NCI-H446 (cell line): ENCODE results near the gene C19orf85.

ENCODE experiments used
- DNase-seq, 2 experiments: peaks; one replicate each; lab custom pipeline; 2025; lab: John Stamatoyannopoulos, UW

Gene C19orf85

DNA sequence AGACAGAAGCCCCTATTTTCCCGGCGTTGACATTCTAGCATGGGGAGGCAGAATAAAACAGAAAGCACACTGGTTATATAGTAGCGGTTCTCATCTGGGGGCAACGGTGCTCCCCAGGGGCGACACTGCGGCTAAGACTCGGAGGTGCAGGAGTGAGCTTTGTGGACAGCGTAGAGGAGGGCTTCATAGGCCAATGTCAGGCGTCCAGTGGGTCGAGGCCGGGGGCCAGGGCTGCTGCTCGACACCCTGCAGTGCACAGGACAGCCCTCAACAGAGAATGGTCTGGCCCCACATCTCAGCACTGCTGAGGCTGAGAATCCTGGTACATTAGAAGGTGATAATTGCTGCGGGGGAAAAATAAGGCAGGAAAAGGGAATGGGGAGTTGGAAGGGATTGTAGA, 13.4 kb upstream of the C19orf85 start:
- no peak for DNase-seq

DNA sequence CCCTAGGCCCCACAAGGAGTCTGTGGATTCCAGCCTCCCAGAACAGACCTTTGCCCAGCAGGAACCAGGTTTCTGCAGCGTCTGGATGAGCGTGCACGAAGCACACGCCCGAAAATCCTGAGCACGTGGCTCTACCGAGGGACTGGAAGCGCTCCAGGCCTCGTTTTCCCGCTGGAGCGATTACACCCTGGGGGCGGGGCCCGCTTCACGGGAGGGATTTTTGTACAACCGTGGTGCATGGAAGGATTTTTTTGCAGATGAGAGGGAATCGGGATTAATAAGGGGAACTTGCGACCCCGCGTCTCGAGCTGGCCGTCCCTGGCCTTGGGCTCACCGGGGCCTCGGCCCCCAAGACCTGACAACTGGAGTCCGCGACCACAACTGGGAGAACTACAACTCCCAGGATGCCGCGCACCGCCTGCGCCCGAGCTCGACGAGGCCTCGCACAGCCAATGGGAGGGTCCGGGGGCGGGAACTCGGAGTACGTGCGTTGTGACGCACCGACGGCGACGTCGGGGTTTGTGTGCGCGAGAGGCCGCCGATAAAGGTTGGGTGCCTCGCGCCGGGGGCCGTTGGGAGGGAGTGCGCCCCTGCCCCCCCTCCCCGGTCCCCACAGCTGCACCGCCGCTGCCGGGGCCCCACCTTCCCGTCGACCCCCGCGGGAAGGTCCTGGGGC, 11.7 kb upstream of the C19orf85 start, which contains the start of gene ZNF628:
Gene ZNF628 (plus strand): TSS at position 518 of the 676 bp plus-strand sequence. CDS start 3,294 bp downstream, outside the sequence.
- DNase-seq: peak; percentile 97 to 99

DNA sequence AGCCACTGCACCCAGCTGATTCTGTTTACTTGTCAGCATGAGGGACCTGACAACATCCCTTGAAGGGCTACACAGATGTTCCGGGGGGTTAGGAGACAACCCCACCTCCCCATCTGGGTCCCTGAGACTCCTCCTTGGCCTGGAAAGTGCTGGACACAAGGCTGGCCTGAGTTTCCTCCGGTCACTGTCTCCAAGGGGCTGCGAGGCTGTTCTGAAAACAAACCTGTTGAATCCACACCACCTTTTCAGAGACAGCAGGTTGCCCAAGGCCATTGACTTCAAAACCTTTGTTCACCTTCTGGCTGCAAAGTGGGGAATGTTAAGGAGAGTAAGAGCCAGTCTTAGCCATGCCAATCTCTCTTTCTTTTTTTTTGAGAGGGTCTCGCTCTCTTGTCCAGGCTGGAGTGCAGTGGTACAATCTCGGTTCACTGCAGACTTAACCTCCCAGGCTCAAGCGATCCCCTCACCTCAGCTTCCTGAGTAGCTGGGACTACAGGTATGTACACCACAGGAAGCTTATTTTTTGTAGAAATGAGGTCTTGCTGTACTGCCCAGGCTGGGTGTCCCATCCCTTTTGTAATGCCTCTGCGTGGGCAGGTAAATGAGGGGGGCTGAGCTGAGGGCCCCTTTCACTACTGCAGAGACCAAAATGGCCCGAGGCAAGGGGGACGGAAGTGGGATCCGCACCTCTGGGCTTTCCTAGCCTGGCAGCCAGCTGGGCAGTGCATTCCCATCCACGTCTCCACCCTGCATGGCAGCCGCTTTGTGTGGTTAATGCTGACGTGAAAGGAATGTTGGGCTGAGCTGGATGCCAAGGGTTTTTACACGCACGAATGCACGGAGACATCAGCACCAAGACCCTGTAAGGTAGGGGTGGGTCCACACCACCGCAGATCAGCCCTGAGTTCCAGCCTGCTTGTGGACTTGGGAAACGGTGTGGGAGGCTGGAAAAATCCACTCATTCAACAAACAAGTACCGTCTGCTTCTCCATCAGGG, 10.0 kb upstream of the C19orf85 start:
- DNase-seq: no peak

DNA sequence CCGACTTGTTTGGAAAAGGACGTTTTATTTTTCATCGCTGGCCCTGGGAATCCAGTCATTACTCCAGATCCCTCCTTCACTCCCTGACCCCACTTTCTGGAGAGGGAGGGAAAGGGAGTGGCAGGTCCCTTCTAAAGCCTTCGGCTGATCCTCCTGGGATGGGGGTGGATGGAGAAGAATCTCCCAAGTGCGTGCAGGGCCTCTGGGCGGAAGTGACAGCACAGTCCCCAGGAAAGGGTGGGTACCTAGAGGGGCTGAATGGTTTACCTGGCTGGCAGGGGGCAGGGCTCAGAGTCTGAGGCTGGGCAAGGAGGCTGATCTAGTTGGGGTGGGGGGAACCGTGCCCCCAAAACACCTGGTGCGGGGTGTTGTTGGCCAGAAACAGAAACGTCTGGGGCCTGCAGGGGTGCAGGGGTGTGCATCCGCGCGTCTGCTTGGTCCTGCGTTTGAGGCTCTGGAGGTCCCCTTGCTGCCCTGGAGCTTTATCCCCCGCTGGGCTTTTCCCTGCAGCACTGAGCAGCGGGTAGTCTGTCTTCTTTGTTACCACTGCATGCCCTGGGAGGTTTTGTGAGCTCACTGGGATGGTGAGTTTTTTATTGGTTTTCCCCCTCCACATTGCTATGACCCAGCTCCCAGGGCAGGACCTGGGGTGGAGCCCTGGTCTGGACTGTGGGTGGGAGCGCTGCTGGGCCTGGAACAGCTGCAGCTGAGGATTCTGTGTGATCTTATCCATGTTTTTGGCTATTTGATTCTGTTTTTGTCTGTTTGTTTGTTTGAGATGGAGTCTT, 8.9 kb upstream of the C19orf85 start:
- no peak for DNase-seq

DNA sequence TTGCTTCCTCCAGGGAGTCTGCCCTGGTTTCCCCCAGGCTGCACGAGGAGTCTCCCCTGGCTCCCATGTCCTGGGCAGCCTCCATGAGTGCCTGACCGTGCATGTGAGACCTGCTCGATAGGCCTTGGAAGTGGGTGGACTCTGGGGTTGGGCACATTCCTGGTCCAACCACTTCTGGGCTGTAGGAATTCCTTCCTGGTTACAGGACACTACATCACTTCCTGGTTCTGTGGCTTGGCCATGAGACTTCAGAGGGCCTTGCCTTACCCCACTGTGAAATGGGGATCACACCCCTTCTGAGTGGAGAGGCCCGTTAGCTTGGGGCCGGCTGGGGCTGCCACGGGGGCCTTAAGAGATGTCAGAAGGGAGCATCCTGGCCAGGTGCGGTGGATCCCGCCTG, 7.9 kb upstream of the C19orf85 start:
- no peak for DNase-seq

DNA sequence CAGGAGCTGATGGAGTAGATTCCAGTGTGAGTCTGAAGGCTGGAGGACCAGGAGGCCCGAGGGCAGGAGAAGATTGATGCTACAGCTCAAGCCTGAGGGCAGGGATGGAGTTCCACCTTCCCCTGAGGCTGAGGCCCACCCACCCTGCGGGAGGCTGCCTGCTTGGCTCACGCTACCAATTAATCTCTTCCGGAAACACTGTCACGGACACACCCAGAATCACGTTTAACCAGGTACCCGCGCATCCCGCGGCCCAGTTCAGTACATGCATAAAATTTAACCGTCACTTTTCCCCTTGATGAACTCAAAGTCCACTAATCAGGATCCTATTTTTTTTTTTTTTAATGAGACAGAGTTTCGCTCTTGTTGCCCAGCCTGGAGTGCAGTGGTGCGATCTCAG, 6.7 kb upstream of the C19orf85 start:
- DNase-seq: no peak

DNA sequence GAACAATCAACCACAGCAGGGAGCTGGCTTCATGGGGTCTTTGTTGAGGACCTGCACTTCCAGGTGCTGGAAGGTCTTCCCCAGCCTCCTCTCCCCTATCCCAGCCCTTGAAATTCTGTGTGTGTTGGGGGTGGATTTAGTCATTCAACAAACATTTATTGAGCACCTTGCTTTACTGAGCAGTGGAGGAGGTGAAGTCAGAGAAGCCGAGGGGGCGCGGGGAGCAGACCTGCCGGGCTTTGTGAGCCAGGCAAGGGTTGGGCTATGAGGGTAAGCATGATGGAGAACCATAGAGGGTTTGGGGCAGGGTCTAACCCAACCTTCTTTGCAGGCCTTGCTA, 3.5 kb upstream of the C19orf85 start:
- no peak for DNase-seq

DNA sequence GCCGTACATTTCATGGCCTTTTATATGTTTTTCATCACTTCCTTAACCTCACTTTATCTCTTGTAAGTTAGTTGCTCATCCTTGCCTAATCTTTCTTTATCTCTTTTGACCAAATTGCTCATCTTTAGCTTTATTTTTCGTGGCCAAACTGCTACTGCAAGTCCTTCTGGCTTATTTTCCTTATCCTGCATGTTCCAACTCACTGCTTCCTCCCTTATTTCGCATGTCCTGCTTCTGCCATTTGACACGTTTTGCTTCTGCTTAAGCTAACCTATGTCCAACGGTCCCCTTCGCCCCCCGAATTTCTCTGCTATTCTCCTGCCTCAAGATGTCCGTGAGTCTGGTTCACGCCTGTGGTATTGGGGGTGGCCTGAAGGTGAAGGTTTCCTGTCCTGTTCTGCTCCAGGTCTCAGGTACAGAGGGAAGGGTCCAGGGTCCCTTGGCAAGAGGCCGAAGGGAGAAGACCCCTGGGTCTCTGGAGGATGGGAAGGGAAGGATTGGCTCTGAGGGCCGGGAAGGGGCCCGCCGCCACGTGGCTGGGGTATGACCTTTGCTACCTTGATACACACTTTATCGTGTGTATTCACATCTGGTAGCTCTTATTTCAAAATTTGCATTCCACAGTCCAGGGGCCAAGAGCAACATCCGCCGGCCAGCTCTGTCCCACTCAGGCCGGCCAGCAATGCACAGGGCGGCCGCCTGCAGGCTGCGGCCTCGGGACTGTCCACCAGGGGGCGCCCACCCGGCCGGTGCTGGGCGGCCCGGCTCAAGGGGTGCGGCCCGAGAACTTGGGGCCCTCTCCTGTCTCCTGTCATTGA, 2.9 kb upstream of the C19orf85 start:
- peak in 1 of 2 experiments; percentile 41 for DNase-seq

DNA sequence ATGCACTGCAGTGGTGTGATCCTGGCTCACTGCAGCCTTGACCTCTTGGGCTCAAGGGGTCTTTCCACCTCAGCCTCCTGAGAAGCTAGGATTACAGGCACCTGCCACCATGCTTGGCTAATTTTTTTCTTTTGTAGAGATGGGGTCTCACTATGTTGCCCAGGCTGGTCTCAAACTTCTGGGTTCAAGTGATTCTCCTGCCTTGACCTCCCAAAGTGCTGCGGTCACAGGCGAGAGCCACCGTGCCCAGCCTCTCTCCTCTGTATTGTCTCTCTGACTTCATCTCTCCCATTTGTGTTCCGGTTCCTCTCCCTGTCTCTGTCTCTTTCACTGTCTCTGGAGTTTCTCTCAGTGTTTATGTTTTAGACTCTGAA, 1.7 kb upstream of the C19orf85 start:
- no peak for DNase-seq

DNA sequence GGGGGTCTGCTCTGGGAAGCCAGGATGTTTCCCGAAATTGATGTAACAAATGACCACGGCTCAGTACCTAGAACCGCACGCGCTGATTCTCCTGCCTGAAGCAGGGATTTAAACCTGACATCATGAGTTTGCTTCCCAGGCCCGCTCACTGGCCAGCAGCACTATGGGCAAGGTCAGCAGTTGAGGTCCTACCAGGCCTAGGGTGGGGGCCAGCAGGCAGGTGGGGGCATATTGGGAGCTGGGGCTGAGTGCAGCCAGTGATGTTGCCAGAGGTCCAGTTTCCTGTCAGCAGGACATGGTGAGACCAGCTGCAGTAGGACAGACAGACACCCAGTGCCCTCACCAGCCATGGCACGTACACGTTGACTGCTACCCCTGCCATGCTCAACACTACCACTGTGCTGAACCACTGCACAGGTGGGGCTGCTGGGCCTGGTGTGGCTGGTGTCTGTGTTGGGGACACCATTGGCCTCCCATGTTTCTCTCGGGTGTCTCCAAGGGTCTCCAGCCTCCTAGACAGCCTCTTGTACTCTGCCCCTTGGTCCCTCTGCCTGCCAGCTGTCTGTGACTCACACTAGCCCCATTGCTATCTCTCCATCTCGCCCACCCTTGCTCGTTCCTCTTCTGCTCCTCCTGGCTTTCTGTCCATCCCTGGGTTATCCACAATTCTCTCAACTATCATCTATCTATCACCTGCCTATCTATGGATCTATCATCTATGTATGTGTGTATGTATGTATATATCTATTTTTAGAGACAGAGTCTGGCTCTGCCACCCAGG, 1.1 kb upstream of the C19orf85 start:
- no peak for DNase-seq

DNA sequence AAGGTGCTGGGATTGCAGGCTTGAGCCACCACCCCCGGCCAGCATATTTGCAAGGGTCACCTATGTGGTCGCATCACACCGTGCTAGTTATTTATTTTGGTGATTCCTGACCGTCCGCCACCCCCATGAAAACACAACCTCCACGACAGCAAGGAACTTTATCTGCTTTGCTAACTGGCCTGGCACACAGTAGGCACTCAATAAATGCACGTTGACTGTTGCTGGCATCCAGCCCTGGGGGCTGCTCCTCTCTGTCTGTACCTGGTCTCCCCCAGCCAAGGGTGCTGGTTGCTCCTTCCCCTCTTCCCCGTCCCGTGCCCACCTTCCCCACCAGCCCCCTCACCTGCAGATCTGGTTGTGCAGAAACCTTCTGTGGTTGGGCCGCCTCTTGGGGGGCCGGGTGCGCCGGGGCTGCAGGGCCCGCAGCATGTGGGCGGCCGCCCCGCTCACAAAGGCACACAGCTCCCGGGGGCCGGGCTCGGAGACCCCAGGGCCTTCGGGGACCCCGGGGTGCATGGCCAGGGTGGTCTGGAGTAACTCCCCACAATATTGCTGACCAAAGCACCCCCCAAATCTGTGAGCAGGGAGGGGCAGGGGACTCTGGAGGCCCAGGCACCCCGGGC, 401 bp downstream of the C19orf85 start:
- no peak for DNase-seq

DNA sequence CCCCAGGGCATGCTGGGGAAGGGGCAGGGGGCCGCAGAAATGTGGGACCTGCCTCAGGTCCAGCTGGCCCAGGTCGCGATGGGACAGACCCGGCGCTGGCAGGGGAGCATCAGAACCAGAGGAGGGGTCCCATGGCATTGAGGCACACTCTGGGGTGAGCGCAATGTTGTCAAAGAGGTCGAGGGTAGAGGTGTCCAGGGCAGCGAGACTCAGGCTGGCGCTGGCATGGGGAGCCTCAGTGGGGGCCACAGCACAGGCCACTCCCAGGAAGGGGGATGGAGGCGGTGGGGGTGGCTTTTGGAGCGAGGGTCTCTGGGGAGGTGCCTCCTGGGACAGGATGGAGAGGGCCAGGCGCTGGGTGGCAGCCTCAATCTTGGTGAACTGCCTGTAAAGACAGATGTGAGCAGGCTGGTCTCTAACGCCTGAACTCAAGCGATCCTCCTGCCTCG, 944 bp downstream of the C19orf85 start:
- DNase-seq: no peak

DNA sequence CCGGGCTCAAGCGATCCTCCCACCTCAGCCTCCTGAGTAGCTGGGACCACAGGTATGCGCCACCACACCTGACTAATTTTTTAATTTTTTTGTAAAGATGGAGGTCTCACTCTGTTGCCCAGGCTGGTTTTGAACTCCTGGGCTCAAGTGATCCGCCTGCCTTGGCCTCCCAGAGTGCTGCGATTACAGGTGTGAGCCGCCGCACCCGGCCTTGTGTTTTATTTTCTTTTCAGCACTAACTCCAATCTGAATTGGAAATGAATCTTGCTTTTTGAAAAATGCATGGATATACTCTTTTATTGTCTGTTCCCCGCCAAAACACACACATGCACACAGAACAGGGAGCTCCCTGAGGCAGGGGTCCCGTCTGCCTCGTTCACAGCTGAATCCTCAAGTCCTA, 1.8 kb downstream of the C19orf85 start:
- no peak for DNase-seq

DNA sequence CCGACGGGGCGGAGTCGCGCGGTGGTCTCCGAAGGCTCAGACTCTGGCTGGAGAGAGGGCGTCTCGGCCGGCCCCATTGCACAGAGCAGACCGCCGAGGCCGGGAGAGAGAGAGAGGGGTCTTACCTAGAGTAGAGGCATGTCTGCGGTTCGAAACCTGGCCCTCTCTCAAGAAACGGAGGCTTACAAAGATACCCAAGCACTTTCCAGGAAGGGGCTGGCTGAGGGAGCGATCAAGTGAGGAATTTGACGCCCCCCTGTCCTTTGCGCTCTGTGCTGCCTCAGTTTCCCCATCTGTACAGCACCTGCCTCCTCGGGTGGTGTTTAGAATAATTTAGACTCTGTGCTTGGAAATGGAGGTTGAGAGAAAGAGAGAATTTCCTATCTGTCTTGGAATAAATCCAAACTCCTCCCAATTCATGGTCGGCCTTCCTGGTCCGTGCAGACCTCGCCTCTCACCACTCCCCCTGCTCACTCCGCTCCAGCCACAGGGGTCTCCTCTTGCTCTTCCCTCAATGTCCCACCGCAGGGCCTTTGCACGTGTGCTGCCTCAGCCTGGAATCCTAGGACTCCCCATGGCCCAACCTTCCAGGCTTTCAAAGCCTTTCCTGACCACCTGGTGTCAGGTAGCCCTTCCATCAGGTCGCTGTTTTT, 2.5 kb downstream of the C19orf85 start:
- peak in 1 of 2 experiments; percentile 59 for DNase-seq

DNA sequence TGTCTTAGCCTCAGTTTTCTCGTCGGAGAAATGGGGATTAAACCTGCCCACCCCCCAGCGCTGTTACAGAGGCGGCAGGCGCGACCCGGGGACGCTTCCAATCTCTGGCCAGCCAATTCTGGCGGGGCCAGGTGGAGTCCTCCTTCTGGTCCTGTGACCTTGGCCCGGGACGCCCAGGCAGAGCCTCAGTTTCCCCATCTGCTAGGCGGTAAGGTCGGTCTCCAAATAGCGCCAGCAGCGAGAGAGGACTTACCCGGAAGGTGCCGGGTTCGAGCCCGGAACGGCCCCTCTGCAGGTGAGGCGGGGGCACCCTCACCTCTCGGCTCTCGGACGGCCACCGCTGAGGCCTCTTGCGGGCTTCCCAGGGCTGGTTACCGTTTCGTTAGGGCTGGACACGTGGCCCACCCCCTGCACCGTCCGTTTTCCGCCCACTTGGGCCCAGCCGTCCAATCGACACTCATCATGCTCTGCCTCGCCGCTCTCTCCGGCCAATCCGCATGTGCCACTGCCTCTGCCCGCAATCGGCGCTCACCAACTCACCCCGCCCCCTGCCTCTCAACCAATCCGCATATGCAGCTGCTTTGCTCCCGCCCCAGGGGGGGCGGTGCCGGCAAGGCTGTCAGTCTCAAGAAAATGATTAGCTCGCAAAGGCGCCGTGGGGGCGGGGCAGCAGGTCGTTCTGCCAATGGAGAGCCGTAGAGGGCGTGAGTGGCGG, 3.1 kb downstream of the C19orf85 start, which contains the start of gene ISOC2:
Gene ISOC2 (minus strand): TSS at position 384 of the 715 bp plus-strand sequence. CDS start 5,156 bp downstream, outside the sequence.
- DNase-seq: peak; percentile 99 to 100

DNA sequence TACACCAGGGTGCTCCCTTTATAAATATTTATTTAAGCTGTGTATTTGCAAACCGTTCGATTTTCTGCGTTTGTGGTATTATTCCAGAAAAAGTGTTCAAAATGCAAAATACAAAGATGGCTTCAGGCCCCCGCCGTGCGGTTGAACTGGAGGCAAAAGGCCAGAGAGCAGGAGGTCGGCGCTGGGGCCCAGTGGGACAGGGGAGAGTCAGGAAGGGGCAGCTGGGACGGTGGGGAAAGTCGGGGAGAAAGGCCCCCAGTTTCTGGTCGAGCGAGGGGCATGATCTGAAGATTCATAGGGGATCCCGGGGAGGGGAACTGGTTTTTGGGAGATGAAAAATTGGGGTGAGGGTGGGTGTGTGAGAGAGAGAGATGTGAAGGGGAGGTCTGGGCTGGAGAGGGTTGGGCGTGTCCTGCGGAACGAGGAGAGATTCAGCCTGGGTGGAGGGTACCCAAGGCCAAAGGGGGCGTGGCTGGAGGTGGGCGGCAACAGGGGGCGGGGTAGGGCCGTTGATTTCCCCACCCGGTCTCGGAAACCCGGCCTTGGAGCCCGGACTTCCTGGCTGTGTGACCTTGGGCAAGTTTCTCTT, 3.8 kb downstream of the C19orf85 start:
- DNase-seq: peak; percentile 60 to 83

DNA sequence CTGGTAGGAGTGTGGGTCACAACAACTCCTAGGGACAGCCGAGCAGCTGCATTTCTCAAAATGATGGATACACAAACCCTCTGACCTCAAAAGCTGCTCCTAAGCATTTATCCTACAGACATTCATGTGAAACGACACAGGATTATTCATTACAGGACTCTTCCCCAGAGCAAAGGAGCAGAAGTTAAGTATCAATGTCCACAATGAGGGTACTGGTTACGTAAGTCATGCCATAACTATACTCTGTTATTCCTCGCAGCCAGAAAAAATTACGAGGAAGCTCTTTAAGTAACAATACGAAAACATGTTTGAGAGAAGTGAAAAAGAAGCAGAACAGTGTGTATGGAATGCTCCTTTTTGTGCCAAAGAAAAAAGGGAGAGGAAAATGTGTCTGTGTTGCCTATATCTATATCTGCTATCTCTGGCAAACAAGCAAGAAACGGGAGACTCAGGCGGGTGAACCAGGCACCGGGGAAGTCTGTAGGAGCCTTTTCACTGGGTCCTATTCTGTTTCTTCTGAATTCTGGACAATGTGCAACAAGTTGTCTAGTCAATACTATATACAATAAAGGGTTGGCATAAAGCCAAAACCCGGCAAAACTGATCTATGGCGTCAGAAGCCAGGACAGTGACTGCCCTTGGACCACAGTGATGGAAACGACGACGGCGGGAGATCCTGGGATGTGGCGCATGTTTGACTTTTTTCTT, 4.4 kb downstream of the C19orf85 start:
- peak in 1 of 2 experiments; percentile 34 for DNase-seq

DNA sequence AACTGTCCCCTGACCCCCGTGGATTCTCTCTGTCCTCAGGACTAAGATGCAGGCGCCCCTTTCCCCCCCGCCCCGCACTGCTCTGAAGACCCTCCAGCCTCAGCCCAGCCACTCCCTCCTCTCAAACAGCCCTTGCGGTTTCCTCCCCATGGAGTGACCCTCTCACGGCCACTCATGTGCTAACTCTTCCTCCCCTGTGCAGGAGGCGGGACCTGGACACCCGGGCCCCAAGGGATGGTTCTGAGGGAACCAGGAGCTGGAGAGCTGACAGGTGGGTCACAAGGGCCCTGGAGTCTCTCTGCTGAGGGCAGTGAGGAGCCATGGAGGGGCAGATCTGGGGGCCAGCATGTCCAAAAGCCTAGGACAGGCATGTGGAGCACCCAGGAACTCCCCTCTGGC, 5.0 kb downstream of the C19orf85 start:
- DNase-seq: no peak
